NCI-H69 (cell line): Measurements from ENCODE around the gene PSMD10.
A peak's percentile ranks its signal among the peaks of the same experiment; 100 is the strongest.

Source experiments
- DNase-seq: peaks from one replicate; lab custom pipeline; 2025; lab: John Stamatoyannopoulos, UW

Gene PSMD10

DNA sequence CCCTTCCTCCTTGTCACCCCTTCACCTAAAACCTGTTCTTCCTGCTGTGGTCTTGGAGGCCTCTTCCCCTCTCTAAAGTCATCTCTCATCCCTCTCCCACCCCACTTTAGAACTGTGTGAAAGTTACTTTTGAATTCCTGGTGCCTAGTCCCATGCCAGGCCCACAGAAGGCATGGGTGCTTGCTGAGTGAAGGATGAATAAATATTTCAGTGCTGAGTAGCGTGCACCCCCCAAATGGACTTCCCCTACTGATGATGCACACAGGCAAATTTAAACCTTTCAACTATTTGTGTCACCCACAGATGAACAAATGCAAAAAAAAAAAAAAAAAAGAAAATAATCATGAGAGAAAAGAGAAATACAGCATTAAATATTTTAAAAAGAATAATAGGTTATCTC is 19.8 kb downstream of the PSMD10 start:
- DNase-seq = no peak

DNA sequence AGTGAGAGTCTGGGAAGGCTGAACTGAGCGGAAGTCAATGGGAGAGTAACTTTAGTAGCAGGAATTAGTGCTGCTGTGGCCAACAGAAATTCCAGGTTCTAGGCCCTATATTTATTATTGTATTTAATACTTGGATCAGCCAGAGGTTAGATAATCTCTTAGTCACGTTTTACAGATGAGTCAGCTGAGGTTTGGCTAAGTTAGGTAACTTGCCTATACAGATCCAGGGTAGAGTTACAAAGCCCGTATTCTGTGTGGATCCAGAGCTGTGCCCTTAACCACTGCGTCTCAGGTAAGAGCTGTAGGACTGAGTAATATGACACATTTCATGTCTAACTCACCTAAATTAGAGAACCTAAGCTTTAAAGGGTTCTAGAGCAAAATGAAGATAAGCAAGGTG is 20.5 kb downstream of the PSMD10 start:
- DNase-seq = no peak

DNA sequence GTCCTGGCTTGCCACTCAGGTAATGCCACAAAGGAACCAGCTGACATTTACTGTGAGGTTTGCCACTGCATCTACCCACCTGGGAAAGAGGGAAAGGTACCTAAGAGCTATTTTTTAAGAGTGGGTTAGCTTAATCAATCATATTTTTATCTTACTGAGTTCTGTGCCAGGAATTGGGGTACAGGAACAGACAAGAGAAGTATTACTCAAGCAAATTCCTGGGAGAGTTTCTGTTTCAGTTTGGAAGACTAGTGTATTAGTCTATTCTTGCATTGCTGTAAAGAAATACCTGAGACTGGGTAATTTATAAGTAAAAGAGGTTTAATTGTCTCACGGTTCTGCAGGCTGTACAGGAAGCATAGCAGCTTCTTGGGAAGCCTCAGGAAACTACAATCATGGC is 23.2 kb downstream of the PSMD10 start:
- DNase-seq = no peak

DNA sequence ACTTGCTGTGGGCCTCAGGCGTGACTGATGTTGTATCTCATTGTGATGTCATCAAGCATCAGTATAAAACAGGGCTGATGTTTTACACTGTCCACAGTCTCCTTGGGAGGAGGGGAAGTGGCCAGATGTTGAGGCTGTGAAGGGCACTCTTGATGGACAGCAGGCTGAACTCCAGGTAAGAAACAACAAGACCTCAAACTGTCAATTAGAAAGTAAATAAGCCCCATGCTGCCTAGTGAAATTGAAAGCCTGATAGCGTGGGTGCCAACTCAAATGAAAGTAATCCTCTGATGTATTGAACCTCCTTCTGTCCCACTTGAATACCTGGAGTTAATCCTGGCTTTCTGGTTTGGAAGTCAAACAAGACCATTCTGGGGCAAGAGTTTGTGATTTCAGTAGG is 26.7 kb downstream of the PSMD10 start:
- DNase-seq = peak; percentile 20

DNA sequence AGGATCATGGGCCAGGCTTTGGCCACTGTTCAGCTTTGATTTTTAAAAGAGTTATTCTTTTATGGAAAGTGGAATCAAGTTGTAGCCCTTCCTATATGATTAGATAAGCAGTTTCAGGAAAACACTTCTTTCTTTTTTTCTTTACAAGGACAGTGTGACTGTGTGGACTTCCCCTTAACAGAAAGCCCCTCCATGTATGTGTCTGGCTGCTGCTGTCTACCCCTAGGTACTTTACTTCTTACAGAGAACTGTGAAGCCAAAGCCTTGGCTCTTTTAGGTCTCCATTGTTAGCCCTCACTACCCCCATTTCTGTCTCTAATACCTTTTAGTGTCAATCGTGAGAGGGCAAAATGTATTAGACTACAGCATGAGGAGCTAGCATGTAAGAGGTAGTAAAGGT is 27.3 kb downstream of the PSMD10 start:
- DNase-seq = no peak

DNA sequence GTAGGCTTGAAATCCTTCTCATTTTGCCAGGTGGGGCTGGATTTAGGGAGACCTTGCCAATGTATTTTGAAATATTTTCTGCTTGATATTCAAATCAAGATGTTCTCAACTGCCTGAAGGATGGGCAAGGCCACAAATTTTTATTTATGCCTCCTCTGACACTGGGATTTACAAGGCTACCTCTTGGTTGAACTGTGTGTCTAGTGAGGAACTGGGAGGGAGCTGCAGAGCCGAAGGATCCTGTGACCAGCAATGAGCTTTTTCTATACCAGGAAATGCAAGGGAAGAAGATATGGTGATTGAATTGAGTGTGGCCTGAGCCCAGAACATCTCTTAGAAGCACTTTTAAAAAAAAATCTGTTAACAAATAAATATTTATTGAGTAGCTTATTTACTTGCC is 31.5 kb downstream of the PSMD10 start:
- no peak for DNase-seq

DNA sequence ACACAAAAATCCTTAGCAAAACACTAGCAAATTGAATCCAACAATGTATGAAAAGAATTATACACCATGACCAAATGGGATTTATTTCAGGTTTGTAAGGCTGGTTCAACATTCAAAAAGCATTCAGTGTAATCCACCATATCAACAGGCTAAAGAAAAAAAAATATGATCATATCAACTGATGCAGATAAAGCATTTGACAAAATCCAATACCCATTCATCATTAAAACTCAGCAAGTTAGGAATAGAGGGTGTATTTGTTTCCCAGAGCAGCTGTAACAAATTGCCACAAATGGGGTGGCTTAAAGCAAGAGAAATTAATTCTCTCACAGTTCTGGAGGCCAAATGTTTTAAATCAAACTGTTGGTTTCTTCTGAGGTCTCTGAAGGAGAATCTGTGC is 35.8 kb downstream of the PSMD10 start:
- no peak for DNase-seq

DNA sequence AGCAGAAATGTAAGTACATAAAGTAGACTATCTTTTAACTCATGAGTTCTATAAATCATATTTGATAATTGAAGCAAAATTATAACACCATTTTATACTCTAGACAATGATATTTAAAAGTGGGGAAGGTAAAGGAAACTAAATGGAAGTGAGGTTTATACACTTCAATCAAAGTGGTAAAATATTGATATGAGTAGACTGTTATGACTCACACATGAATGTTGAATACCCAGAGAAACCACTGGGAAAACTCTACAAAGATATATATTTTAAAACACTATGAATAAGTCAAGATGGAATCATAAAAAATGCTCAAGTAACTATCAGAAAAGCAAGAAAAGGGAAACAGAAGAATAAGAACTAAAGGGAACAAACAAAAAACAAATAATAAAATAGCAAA is 38.1 kb downstream of the PSMD10 start:
- DNase-seq = no peak

DNA sequence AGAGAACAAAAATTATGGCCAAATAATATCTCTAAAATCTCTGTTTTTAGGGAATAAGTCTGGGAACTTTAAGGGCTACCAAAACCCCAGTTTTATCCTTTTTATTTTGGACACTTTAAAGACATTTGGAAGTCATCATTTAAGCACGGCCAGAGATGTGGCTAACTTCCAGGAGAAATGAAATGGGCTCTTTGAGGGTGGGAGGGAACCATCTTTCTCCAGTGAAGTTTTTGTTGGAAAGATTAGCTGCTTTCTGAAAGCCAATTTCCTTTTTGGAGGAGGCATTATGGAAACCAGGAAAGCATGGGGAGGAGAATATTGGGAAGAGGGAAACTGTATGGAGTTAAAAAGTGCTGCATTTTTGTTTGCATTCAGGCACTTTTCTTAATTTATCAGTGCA is 41.7 kb downstream of the PSMD10 start:
- DNase-seq = no peak

DNA sequence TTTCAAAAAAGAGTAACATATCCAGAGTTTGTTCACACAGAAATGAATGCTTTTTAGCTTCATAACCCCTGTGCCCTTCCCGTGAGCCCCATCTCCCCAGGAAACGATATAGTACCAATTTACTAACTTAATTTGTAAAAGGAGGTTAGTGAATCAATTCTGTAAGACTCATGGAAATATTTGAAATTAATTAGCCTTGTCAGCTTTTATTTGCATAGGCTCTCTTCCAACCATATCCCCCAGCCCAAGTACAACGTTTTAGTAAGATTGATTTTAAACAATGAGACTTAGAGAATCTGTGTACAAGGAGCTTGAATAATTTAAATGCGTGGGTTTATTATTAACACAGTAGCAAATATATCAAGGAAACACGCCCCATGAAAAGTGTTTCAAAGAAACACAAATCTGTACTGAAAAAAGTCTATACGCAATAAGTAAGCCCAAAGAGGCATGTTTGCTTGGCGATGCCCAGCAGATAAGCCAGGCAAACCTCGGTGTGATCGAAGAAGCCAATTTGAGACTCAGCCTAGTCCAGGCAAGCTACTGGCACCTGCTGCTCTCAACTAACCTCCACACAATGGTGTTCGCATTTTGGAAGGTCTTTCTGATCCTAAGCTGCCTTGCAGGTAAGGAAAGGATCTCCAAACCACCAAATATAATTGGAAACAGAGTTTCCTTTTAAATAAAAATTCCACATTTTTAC is 46.6 kb downstream of the PSMD10 start, which contains the start of gene VSIG1:
TSS of gene VSIG1 (plus strand) at position 512 of the 703 bp plus-strand sequence. CDS start at position 578, 66 bp downstream.
- DNase-seq = no peak

DNA sequence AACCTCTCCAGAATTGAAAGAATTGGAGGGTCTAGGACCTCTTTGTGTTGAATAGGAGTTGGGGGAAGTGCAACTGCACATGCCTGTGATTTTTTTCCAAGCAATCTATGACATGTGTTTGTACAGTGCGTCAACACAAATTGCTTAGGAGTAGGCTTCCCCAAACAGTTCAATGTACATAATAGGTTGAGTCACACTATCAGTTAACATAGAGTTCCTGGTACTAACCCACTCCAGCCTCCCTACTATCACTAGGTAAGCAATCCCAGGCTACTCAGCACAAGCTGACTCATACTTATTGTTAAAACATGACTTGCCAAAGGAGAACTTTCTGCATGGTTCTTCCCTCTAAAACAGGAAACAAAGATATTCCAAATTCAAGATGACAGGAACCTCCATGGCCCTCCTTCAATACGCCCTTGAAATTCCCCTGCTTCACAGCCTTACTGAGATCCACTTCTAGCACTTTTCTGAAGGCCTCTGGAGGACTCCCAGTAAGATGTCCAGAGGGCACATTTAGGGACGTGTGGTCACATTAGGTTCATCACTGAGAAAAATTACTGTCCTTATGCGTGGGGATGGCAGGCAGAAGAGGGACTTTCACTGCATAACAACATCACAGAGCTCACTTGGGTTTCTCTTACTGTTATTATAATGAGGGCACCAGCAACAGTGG is 54.9 kb downstream of the PSMD10 start:
- peak; percentile 14 for DNase-seq

DNA sequence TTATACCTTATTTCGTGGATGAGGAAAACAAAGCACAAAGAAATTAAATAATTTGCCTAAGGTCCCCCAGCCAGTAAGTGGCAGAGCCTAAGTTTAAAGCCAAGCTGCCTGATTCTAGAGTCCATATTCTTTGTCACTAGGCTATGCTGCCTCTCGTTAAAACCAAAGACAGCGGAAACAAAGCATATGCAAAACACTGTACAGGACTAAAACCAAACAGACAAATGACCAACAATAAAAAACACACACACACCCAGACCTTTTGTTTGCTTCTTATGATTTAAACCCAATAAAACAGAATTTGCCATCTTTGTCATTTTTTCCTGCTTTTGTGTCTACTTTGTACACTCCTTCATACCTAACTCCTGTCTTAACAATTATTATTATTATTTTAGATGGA is 56.6 kb downstream of the PSMD10 start:
- no peak for DNase-seq
